HepG2 (cell line): ENCODE results near the gene NACC2. TPM values are rescaled to one million over a fixed set of nuclear protein-coding genes. Genes with fewer than 3 reads are reported as not detected.

Source experiments
- GLI4 ChIP-seq: sonication (generic); formaldehyde crosslinking; IDR thresholded peaks from 2 replicates; pipeline ENCODE4 v1.5.1; 2020; ENCODE audit warnings: missing genetic modification reagents, mild to moderate bottlenecking, moderate library complexity, borderline replicate concordance
- IRX3 ChIP-seq: sonication (generic); formaldehyde crosslinking; IDR thresholded peaks from 2 replicates; pipeline ENCODE4 v1.8.1; 2023; ENCODE audit warnings: mild to moderate bottlenecking, low read depth, missing genetic modification reagents, borderline replicate concordance
- POGK ChIP-seq: sonication (generic); formaldehyde crosslinking; conservative IDR thresholded peaks from 2 replicates; pipeline ENCODE4 v1.8.0; 2022; ENCODE audit warnings: mild to moderate bottlenecking, moderate library complexity, missing genetic modification reagents
- POLR2AphosphoS2 ChIP-seq: IDR thresholded peaks from 2 replicates; pipeline ENCODE4 v1.6.1; 2011; ENCODE audit warnings: low read depth, low read length, improper control_type of control experiment
- POLR2G ChIP-seq: fragments of 200-400 bp; formaldehyde crosslinking; IDR thresholded peaks from 2 replicates; pipeline ENCODE4 v1.6.1; 2018; ENCODE audit warnings: mild to moderate bottlenecking, low read depth, low read length, moderate library complexity
- RBFOX2 ChIP-seq: fragments of 200-400 bp; formaldehyde crosslinking; IDR thresholded peaks from 2 replicates; pipeline ENCODE4 v1.6.1; 2017; ENCODE audit warnings: low read depth, mild to moderate bottlenecking, low read length
- RNF2 ChIP-seq: fragments of 450-650 bp; conservative IDR thresholded peaks from 2 replicates; pipeline ENCODE4 v1.6.1; 2016; ENCODE audit warnings: low read depth
- SALL2 ChIP-seq: sonication (generic); formaldehyde crosslinking; IDR thresholded peaks from 2 replicates; pipeline ENCODE4 v1.8.1; 2023; ENCODE audit warnings: mild to moderate bottlenecking, missing genetic modification reagents, inconsistent platforms
- ZFX ChIP-seq: sonication (generic); formaldehyde crosslinking; IDR thresholded peaks from 2 replicates; pipeline ENCODE4 v1.4.0; 2020; ENCODE audit warnings: mild to moderate bottlenecking, low read depth, missing genetic modification reagents, moderate library complexity
- ZFY ChIP-seq: sonication (generic); formaldehyde crosslinking; IDR thresholded peaks from 2 replicates; pipeline ENCODE4 v1.4.0; 2020; ENCODE audit warnings: missing genetic modification reagents
- ZNF142 ChIP-seq: sonication (generic); formaldehyde crosslinking; IDR thresholded peaks from 2 replicates; pipeline ENCODE4 v1.4.0; 2020; ENCODE audit warnings: missing genetic modification reagents
- ZNF274 ChIP-seq: sonication (generic); formaldehyde crosslinking; IDR thresholded peaks from 2 replicates; pipeline ENCODE4 v1.5.1; 2020; ENCODE audit warnings: mild to moderate bottlenecking, missing genetic modification reagents
- ZNF646 ChIP-seq: sonication (generic); formaldehyde crosslinking; IDR thresholded peaks from 2 replicates; pipeline ENCODE4 v1.9.0; 2021; ENCODE audit warnings: mild to moderate bottlenecking, missing genetic modification reagents
- ZNF768 ChIP-seq: sonication (generic); formaldehyde crosslinking; IDR thresholded peaks from 2 replicates; pipeline ENCODE4 v1.4.0; 2020; ENCODE audit warnings: missing genetic modification reagents
- polyA plus RNA-seq, 8 experiments: library from polyadenylated mRNA; depleted of rRNA in 3 of 8; stranded (reverse) in 7 of 8; unstranded in 1 of 8; fragments of >200 nt; fragmentation: Illumina TruSeq in 4 of 8; extraction: Trizol in 4 of 8; gene quantifications; 2 replicates each; pipeline versions ENCODE4 v1.2.1 to v1.2.3, GENCODE V29; 2011 to 2016; ENCODE audit warnings: low read depth in 4 of 8, missing spikeins in 1 of 8, mixed read lengths in 1 of 8; ENCODE audit not compliant: insufficient read depth in 1 of 8
- total RNA-seq, 5 experiments: library from RNA; depleted of rRNA; stranded (reverse); fragments of >200 nt; fragmentation: Illumina TruSeq; extraction: Trizol; gene quantifications; 2 replicates each; pipeline ENCODE4 v1.2.3, GENCODE V29; 2016; ENCODE audit warnings: low read depth in 1 of 5

The NACC2 gene
- total and polyA plus RNA-seq, 2 of the 13 experiments (the other 11 are each of a cell fraction or from before 2014, with no cell fraction given), result 5.9 to 12.3 TPM

- TF ChIP-seq ZNF274, result peak; percentile 57; the same call in 1 of the 2 replicates
- peak; percentile 10; the same call in 1 of the 2 replicates for TF ChIP-seq ZNF768 (CRISPR knock-in tag)
- no peak for TF ChIP-seq ZNF646 (CRISPR knock-in tag)
- 0 out of 2 replicates have a peak, but pooled peaks have one; percentile 54 for TF ChIP-seq ZNF142 (CRISPR knock-in tag)
- peak; percentile 44; the same call in 1 of the 2 replicates for TF ChIP-seq SALL2 (CRISPR knock-in tag)
- TF ChIP-seq ZFX (CRISPR knock-in tag), result peak; percentile 79
- peak; percentile 55; the same call in 1 of the 2 replicates for TF ChIP-seq RBFOX2
- TF ChIP-seq ZFY (CRISPR knock-in tag), result peak; percentile 77
- TF ChIP-seq GLI4 (CRISPR knock-in tag), result 0 out of 2 replicates have a peak, but pooled peaks have one; percentile 58
- TF ChIP-seq POGK (CRISPR knock-in tag), result peak; percentile 38; the same call in 1 of the 2 replicates
- TF ChIP-seq RNF2, result no peak
- peak; percentile 53; the same call in 1 of the 2 replicates for TF ChIP-seq POLR2G
- TF ChIP-seq IRX3 (CRISPR knock-in tag), result 0 out of 2 replicates have a peak, but pooled peaks have one; percentile 37
- no peak for TF ChIP-seq POLR2AphosphoS2
Observed at GRCh38 chr9:135960411-135961276, 134.4 kb downstream of the NACC2 start (continued).
